A673 (cell line): ENCODE data around the gene CELSR1. TPM values are rescaled to one million over a fixed set of nuclear protein-coding genes. Genes with fewer than 3 reads are reported as not detected.

Source experiments
- BruUV-seq: library from RNA; stranded (reverse); fragments of 400-500 nt; replicated peaks from 2 replicates; lab custom pipeline; 2021; lab: Mats Ljungman, UMichigan
- CTCF ChIA-PET: fragments of 300-600 bp; sonication (Branson Sonifier 250); formaldehyde crosslinking; loops from one replicate; lab custom pipeline; 2022; ENCODE audit warnings: antibody characterized with exemption; lab: Charles Lee
- POLR2A ChIA-PET: fragments of 300-600 bp; sonication (Branson Sonifier 250); formaldehyde crosslinking; loops from one replicate; lab custom pipeline; 2022; ENCODE audit warnings: antibody characterized with exemption; ENCODE audit not compliant: low non-redundant PET; lab: Charles Lee
- DNase-seq: peaks from one replicate; pipeline ENCODE4 v3.0.0-alpha.2; 2015; ENCODE audit warnings: low spot score
- H3K27ac ChIP-seq: fragments of 200-600 bp; sonication (generic); 2 replicates; pipeline ENCODE4 v1.5.1; 2016; ENCODE audit warnings: mixed run types, low read depth, mild to moderate bottlenecking, mixed read lengths, antibody characterized with exemption, low read length; ENCODE audit not compliant: poor library complexity, severe bottlenecking
- H3K27me3 ChIP-seq: fragments of 200-600 bp; sonication (generic); replicated peaks from 2 replicates; pipeline ENCODE4 v1.6.1; 2017; ENCODE audit warnings: mixed run types, low read depth, mild to moderate bottlenecking, mixed read lengths, antibody characterized with exemption, low read length; ENCODE audit not compliant: insufficient read depth, poor library complexity
- H3K36me3 ChIP-seq: fragments of 200-600 bp; sonication (generic); 2 replicates; pipeline ENCODE4 v1.6.1; 2016; ENCODE audit warnings: mixed run types, mild to moderate bottlenecking, mixed read lengths, antibody characterized with exemption, low read length; ENCODE audit not compliant: insufficient read depth, poor library complexity, severe bottlenecking
- H3K4me1 ChIP-seq: fragments of 200-600 bp; sonication (generic); 2 replicates; pipeline ENCODE4 v1.6.1; 2017; ENCODE audit warnings: mixed run types, mild to moderate bottlenecking, mixed read lengths, antibody characterized with exemption, low read length; ENCODE audit not compliant: insufficient read depth, poor library complexity, severe bottlenecking
- H3K4me3 ChIP-seq: fragments of 200-600 bp; sonication (generic); 2 replicates; pipeline ENCODE4 v1.5.1; 2016; ENCODE audit warnings: low read depth, mixed run types, mild to moderate bottlenecking, mixed read lengths, low read length; ENCODE audit not compliant: poor library complexity, severe bottlenecking
- H3K9me3 ChIP-seq: fragments of 200-600 bp; sonication (generic); 2 replicates; pipeline ENCODE4 v1.6.1; 2016; ENCODE audit warnings: mixed run types, low read depth, mild to moderate bottlenecking, mixed read lengths, antibody characterized with exemption, low read length; ENCODE audit not compliant: poor library complexity, severe bottlenecking
- EZH2 ChIP-seq: fragments of 200-600 bp; sonication (generic); IDR thresholded peaks from 2 replicates; pipeline ENCODE4 v1.6.1; 2017; ENCODE audit warnings: borderline replicate concordance, low read depth, mild to moderate bottlenecking, mixed read lengths, antibody characterized with exemption, low read length; ENCODE audit not compliant: poor library complexity, severe bottlenecking
- intact Hi-C: fragments of 100-400 bp; cut with micrococcal nuclease; formaldehyde crosslinking; loops from one replicate; pipeline ENCODE4 v1.10.0; 2022; ENCODE audit not compliant: unreplicated experiment
- total RNA-seq: library from RNA; stranded (reverse); gene quantifications from 2 replicates; pipeline ENCODE4 v1.2.3, GENCODE V29; 2021
- TF ChIP-seq, protein P1 (sequence below): fragments of 300-800, 200-600 bp; sonication (generic); conservative IDR thresholded peaks from 2 replicates; pipeline ENCODE4 v1.5.1; 2017; ENCODE audit warnings: low read depth, mild to moderate bottlenecking, antibody characterized with exemption, low read length, moderate library complexity, mixed read lengths

Gene CELSR1
- total RNA-seq, 1 experiment from 2014 or later: 2.3 TPM

DNA sequence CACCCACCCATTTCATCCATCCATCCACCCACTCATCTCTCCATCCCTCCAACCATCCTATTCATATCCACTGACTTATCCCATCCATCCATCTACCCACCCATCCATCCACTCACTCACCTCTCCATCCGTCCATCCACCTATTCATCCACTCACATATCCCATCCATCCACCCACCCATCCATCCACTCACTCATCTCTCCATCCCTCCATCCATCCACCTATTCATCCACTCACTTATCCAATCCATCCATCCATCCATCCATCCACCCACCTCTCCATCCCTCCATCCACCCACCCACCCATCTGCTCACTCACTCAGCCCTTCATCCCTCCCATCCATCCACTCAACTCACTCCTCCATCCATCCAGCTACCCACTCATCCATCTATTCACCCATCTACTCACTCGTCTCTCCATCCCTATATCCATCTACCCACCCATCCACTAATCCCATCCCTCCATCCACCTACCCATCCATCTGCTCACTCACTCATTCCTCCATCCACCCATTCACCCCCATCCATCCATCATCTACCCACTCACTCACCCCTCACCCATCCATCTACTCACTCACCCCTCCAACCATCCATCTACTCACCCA, 165.7 kb downstream of the CELSR1 start:
- no peak for TF ChIP-seq EZH2
- TF ChIP-seq, protein P1, sequence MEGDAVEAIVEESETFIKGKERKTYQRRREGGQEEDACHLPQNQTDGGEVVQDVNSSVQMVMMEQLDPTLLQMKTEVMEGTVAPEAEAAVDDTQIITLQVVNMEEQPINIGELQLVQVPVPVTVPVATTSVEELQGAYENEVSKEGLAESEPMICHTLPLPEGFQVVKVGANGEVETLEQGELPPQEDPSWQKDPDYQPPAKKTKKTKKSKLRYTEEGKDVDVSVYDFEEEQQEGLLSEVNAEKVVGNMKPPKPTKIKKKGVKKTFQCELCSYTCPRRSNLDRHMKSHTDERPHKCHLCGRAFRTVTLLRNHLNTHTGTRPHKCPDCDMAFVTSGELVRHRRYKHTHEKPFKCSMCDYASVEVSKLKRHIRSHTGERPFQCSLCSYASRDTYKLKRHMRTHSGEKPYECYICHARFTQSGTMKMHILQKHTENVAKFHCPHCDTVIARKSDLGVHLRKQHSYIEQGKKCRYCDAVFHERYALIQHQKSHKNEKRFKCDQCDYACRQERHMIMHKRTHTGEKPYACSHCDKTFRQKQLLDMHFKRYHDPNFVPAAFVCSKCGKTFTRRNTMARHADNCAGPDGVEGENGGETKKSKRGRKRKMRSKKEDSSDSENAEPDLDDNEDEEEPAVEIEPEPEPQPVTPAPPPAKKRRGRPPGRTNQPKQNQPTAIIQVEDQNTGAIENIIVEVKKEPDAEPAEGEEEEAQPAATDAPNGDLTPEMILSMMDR: no peak
- no peak overlapping the region for H3K27ac ChIP-seq
- CTCF ChIA-PET: no interaction called here
- H3K4me3 ChIP-seq: no peak overlapping the region
- no peaks in the 10 kb centered on the region for H3K27me3 ChIP-seq
- no peaks in the 10 kb centered on the region for H3K36me3 ChIP-seq
- POLR2A ChIA-PET: no interaction called here
- H3K9me3 ChIP-seq: no peaks in the 10 kb centered on the region
- intact Hi-C loops: no loop called here
- no peaks in the 10 kb centered on the region for H3K4me1 ChIP-seq
- no peak for DNase-seq
- BruUV-seq: no TSS peak

DNA sequence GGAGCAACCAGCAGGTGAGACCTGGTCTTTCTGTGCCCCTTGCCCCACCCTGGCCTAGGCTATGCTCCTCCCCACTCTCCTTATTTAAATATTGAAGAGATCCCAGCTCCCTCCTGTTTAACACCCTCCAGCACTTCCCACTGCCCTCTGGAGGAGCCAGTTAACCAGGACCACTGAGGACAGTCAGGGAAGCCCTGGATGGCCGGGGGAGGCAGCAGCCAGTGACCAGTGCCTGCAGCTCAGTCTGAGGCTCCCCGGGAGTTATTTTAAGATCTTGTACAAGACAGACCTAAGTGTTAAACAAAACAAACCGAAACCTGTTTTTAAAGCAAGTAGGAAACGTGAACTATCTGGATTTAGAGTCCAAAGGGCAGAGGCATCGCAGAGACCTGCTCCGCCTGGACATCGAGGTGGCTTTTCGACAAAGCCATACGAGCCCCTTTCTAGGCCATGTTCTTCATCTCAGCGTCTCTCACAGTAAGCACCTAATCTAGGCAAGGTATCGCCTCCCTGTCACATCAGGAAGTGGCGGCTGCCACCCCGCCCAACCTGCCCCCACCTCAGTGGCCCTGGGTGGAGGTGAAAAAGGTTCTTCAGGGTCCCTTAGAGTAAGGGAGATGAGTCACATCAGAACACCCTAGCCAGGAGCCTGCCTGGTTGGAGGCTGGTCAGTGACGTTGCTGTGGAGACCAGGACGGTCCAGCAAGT, 166.7 kb downstream of the CELSR1 start:
- DNase-seq: no peak

DNA sequence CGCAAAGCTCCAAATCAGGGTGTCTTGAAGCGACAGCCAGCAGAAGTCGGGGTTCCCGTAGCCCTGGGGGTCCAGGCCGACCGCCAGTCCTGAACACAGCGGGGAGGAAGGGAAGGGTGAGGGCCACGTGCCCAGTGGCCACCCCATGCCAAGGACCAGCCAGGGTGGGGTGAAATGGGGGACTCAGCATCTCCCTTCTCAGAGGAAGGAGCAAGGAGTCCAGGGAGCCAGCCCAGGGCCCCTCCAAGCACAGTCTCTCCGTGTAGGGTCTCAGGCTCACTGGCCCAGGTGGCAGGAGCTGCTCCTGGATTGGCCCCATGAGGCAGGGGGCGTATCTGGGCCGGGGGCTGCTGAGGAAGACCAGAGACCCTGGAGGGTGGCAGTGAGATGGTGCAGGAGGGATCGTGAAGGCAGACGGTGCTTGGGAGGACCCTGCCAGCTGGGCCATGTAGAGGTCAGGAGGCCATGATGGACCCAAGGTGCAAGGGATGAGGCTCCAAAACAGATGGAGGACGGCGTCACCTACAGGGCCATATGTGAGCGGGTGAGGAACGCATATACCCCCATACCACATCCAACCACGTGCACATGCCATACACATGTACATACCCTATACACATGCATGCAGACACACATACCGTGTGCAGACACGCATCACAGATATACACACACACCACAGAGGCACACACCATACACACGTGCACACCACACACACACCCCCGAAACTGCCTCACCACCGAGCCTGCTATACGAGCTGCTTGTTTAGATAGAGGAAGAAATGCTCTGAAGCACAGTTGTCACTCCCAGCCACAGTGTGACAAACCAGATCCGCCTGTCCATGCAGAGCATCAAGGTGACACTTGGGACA, 167.5 kb downstream of the CELSR1 start:
- H3K9me3 ChIP-seq: no peaks in the 10 kb centered on the region
- no peak overlapping the region for H3K4me3 ChIP-seq
- no peaks in the 10 kb centered on the region for H3K27me3 ChIP-seq
- BruUV-seq: no TSS peak
- H3K36me3 ChIP-seq: no peaks in the 10 kb centered on the region
- H3K27ac ChIP-seq: no peak overlapping the region
- H3K4me1 ChIP-seq: no peaks in the 10 kb centered on the region
- CTCF ChIA-PET: interaction anchor here (0.6 kb wide), 1 partner anchor 160 kb away, joined by 3 read pairs; no protein-coding TSS in a partner anchor
- DNase-seq: no peak
- POLR2A ChIA-PET: no interaction called here
- intact Hi-C loops: no loop called here
- TF ChIP-seq, protein P1: no peak
- TF ChIP-seq EZH2: no peak

More for the DNA sequence above, 166.7 kb downstream of the CELSR1 start:
- H3K27ac ChIP-seq: no peak overlapping the region
- H3K27me3 ChIP-seq: no peaks in the 10 kb centered on the region
- intact Hi-C loops: no loop called here
- TF ChIP-seq, protein P1: no peak
- no peak for TF ChIP-seq EZH2
- ChIA-PET POLR2A (no interaction called here), CTCF (no interaction called here)
- no peaks in the 10 kb centered on the region for H3K4me1 ChIP-seq
- no peaks in the 10 kb centered on the region for H3K36me3 ChIP-seq
- no peaks in the 10 kb centered on the region for H3K9me3 ChIP-seq
- BruUV-seq: no TSS peak
- no peak overlapping the region for H3K4me3 ChIP-seq
